ENCODE measurements around the gene WASF2.

DNA sequence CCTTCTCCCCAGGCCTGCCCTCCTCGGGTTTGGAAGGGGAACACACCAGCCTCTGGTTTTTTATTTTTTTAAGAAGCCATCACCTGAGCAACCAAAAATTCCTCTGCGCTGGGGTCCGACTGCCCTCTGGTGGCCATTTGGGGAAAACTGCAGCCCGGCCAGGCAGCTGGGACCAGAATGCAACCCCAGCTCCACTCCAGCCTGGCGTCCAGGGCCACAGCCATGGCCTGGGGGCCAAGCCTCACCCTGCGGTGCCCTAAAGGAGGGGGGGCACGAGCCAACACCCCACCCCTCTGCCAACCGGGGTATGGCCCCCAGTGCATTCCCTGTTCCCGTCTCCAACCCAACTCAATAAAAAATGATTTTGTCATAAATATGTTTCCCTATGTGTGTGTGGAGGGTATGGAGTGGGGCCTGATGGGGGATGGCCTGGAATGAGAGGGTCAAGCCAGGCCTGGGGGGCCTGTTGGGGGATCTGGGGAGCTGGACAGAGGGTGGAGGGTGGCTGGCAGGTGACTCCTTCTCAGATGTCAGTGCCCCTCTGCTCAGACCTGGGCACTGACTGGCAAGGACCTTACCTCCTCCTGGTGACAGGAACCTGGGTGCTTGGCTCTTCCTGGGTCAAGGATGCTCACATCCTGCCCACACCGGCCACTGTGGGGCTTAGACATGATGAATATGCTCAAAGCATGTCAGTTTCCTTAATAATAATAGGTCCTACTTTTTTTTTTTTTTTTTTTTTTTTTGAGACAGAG lies 94.3 kb downstream of the WASF2 start:
- TF ChIP-seq POLR2AphosphoS5 (IDR thresholded peaks at IDR 0.05; ENCODE audit: borderline replicate concordance, low read depth, low read length) (no peak), EZH2 (IDR thresholded peaks at IDR 0.05) (no peak)

All from SK-N-MC (cell line).